HG03575 (cell line): Measurements from ENCODE around the gene ACSS1.

Source experiments
- ATAC-seq: cut with Tn5 transposase; IDR thresholded peaks from one replicate; pipeline ENCODE4 v1.9.1; 2021; ENCODE audit not compliant: unreplicated experiment, insufficient number of reproducible peaks, low FRiP score; ENCODE audit errors: extremely low read depth

ACSS1 gene

GRCh38 chr20:25050082-25050481 is 7.9 kb downstream of the ACSS1 start:
- no peak for ATAC-seq

GRCh38 chr20:25049261-25050060 is 8.5 kb downstream of the ACSS1 start:
- no peak for ATAC-seq

GRCh38 chr20:25048519-25048952 is 9.4 kb downstream of the ACSS1 start:
- ATAC-seq, result no peak

GRCh38 chr20:25047766-25048165 is 10.2 kb downstream of the ACSS1 start:
- no peak for ATAC-seq

- no peak for ATAC-seq
Measured at GRCh38 chr20:25046736-25047666, 10.9 kb downstream of the ACSS1 start.

- no peak for ATAC-seq
Measured at GRCh38 chr20:25046181-25046641, 11.7 kb downstream of the ACSS1 start.

GRCh38 chr20:25045343-25045712 is 12.6 kb downstream of the ACSS1 start:
- no peak for ATAC-seq

GRCh38 chr20:25044660-25045342 is 13.1 kb downstream of the ACSS1 start:
- no peak for ATAC-seq

GRCh38 chr20:25044261-25044560 is 13.7 kb downstream of the ACSS1 start:
- ATAC-seq, result no peak

- ATAC-seq, result no peak
Measured at GRCh38 chr20:25043499-25044260, 14.3 kb downstream of the ACSS1 start.

- peak; percentile 86 for ATAC-seq
Measured at GRCh38 chr20:25042531-25043498, 15.1 kb downstream of the ACSS1 start.

- no peak for ATAC-seq
Measured at GRCh38 chr20:25041813-25042530, 16.0 kb downstream of the ACSS1 start.

- ATAC-seq, result no peak
Measured at GRCh38 chr20:25040438-25040831, 17.5 kb downstream of the ACSS1 start.

GRCh38 chr20:25039697-25040437 is 18.1 kb downstream of the ACSS1 start:
- no peak for ATAC-seq

GRCh38 chr20:25038591-25039015 is 19.3 kb downstream of the ACSS1 start:
- ATAC-seq, result no peak

GRCh38 chr20:25038103-25038410 is 19.9 kb downstream of the ACSS1 start:
- ATAC-seq, result no peak
